K562 (cell line): ENCODE data around the gene ARHGEF10L.

ENCODE experiments used
- CTCF ChIP-seq, 3 experiments: IDR thresholded peaks in 2 of 3; conservative IDR thresholded peaks in 1 of 3; 2 replicates each; pipeline ENCODE4 v1.5.1; 2011 to 2012; ENCODE audit warnings: low read length in 3 of 3, mild to moderate bottlenecking in 3 of 3, control low read depth in 2 of 3, improper control_type of control experiment in 1 of 3, inconsistent platforms in 1 of 3, low read depth in 1 of 3, mixed read lengths in 1 of 3, moderate library complexity in 1 of 3; ENCODE audit not compliant: insufficient read depth in 2 of 3
- EZH2 ChIP-seq: IDR thresholded peaks from 2 replicates; pipeline ENCODE4 v1.6.1; 2012; ENCODE audit warnings: low read depth, mild to moderate bottlenecking, inconsistent platforms, low read length, borderline replicate concordance
- FOSL1 ChIP-seq: fragments of 200-800 bp; sonication (Bioruptor generic); conservative IDR thresholded peaks from 2 replicates; pipeline ENCODE4 v1.6.1; 2016; ENCODE audit warnings: missing genetic modification characterization, missing compliant biosample characterization
- NFYB ChIP-seq: IDR thresholded peaks from 2 replicates; pipeline ENCODE4 v1.6.1; 2011; ENCODE audit warnings: mild to moderate bottlenecking, moderate library complexity; ENCODE audit not compliant: insufficient read length; ENCODE audit errors: extremely low read depth
- RBBP5 ChIP-seq: fragments of 200-600 bp; sonication (generic); IDR thresholded peaks from 2 replicates; pipeline ENCODE4 v1.6.1; 2012; ENCODE audit warnings: borderline replicate concordance, mild to moderate bottlenecking, low read length, control low read depth, inconsistent platforms; ENCODE audit not compliant: insufficient read depth, poor library complexity, severe bottlenecking
- SRSF1 ChIP-seq: fragments of 200-400 bp; formaldehyde crosslinking; IDR thresholded peaks from 2 replicates; pipeline ENCODE4 v1.6.1; 2017; ENCODE audit warnings: mild to moderate bottlenecking, low read depth, low read length, moderate library complexity

GRCh38 chr1:17567582-17567981, 28.1 kb downstream of the ARHGEF10L start:
- no peak for TF ChIP-seq FOSL1 (tag)
- TF ChIP-seq NFYB, result no peak
- TF ChIP-seq CTCF (IDR thresholded peaks at IDR 0.05 in 2 of 3, conservative IDR thresholded peaks at IDR 0.05 in 1 of 3; ENCODE audit: insufficient read depth in 2 of 3, low read depth in 1 of 3, low read length in 3 of 3), result no peak
- no peak for TF ChIP-seq EZH2
- no peak for TF ChIP-seq SRSF1
- no peak for TF ChIP-seq RBBP5
